ENCODE data around the gene CSNK2B. TPM values are rescaled to one million over a fixed set of nuclear protein-coding genes. Genes with fewer than 3 reads are reported as not detected.

CSNK2B gene
- total RNA-seq, 4 donors from 2014 or later = 132 to 188 (median 153) TPM

GRCh38 chr6:31676322-31676903, 10.5 kb downstream of the CSNK2B start:
- no peak for DNase-seq (ENCODE audit: extremely low spot score)
- Histone ChIP-seq H3K27me3 (no peaks in the 10 kb centered on the region), H3K9me3 (no peaks in the 10 kb centered on the region), H3K27ac (replicated peaks in 1 of 4) (no peak overlapping the region), H3K4me3 (no peak overlapping the region), H3K4me1 (peaks cover 12 to 16% (median 14%) of the 10 kb centered on the region in 4 donors), H3K36me3 (peaks cover 10 to 28% (median 26%) of the 10 kb centered on the region in 4 donors)
- TF ChIP-seq POLR2AphosphoS5 (IDR thresholded peaks at IDR 0.05) (no peak), EP300 (IDR thresholded peaks at IDR 0.05) (no peak), POLR2A (IDR thresholded peaks at IDR 0.05; ENCODE audit: low read depth) (no peak)
- TF ChIP-seq, protein P1, sequence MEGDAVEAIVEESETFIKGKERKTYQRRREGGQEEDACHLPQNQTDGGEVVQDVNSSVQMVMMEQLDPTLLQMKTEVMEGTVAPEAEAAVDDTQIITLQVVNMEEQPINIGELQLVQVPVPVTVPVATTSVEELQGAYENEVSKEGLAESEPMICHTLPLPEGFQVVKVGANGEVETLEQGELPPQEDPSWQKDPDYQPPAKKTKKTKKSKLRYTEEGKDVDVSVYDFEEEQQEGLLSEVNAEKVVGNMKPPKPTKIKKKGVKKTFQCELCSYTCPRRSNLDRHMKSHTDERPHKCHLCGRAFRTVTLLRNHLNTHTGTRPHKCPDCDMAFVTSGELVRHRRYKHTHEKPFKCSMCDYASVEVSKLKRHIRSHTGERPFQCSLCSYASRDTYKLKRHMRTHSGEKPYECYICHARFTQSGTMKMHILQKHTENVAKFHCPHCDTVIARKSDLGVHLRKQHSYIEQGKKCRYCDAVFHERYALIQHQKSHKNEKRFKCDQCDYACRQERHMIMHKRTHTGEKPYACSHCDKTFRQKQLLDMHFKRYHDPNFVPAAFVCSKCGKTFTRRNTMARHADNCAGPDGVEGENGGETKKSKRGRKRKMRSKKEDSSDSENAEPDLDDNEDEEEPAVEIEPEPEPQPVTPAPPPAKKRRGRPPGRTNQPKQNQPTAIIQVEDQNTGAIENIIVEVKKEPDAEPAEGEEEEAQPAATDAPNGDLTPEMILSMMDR (IDR thresholded peaks at IDR 0.05) = no peak
- intact Hi-C loops (cut with DNase I) = no loop called here
- 77% methylated on average over 4 of the region's 4 CpGs for WGBS

GRCh38 chr6:31676904-31677303, 11.0 kb downstream of the CSNK2B start:
- TF ChIP-seq, protein P1 (IDR thresholded peaks at IDR 0.05) = no peak
- no peak for TF ChIP-seq POLR2A (IDR thresholded peaks at IDR 0.05; ENCODE audit: low read depth)
- TF ChIP-seq POLR2AphosphoS5 (IDR thresholded peaks at IDR 0.05) = no peak
- no peak for TF ChIP-seq EP300 (IDR thresholded peaks at IDR 0.05)
- no peaks in the 10 kb centered on the region for H3K27me3 ChIP-seq
- 64% methylated on average over 6 of the region's 6 CpGs for WGBS
- intact Hi-C loops (cut with DNase I) = no loop called here
- no peak overlapping the region for H3K4me3 ChIP-seq
- peaks cover 5 to 23% (median 21%) of the 10 kb centered on the region in 4 donors for H3K36me3 ChIP-seq
- H3K27ac ChIP-seq (replicated peaks in 1 of 4) = no peak overlapping the region
- H3K9me3 ChIP-seq = no peaks in the 10 kb centered on the region
- peaks cover 12 to 21% (median 19%) of the 10 kb centered on the region in 4 donors for H3K4me1 ChIP-seq
- DNase-seq (ENCODE audit: extremely low spot score) = no peak

DNA sequence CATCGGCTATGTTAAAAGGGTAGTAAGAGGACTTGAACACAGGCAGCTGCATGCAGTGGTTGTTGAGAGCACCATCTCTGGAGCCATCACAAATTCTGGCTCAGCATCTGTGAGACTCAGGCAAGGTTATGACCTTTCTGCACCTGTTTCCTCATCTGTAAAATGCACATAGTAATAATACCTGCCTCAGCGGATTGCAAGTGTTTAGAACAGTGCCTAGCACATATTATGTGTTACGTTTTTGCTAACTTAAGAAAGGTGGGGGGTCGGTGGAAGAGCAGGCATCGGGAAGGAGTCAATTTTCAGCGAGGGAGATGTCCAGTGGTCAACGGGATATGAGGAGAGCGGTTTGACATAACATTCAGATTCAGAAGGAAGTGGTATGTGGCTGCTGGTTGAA, 12.1 kb downstream of the CSNK2B start:
- Histone ChIP-seq H3K27ac (replicated peaks in 1 of 4) (no peak overlapping the region), H3K9me3 (no peaks in the 10 kb centered on the region), H3K4me1 (peaks cover 12 to 27% (median 22%) of the 10 kb centered on the region in 4 donors), H3K4me3 (no peak overlapping the region), H3K36me3 (peaks cover 0 to 13% (median 11%) of the 10 kb centered on the region in 4 donors), H3K27me3 (no peaks in the 10 kb centered on the region)
- TF ChIP-seq, protein P1 (IDR thresholded peaks at IDR 0.05) = no peak
- TF ChIP-seq POLR2AphosphoS5 (IDR thresholded peaks at IDR 0.05) = no peak
- no peak for TF ChIP-seq POLR2A (IDR thresholded peaks at IDR 0.05; ENCODE audit: low read depth)
- TF ChIP-seq EP300 (IDR thresholded peaks at IDR 0.05) = no peak
- intact Hi-C loops (cut with DNase I) = no loop called here
- DNase-seq (ENCODE audit: extremely low spot score) = no peak
- WGBS = 78% methylated on average over 8 of the region's 8 CpGs

GRCh38 chr6:31680226-31681134, 14.6 kb downstream of the CSNK2B start, which contains the start of gene LY6G5C:
Gene LY6G5C (minus strand): TSS chr6:31681067. CDS start chr6:31680373, 694 bp downstream.
- TF ChIP-seq, protein P1 (IDR thresholded peaks at IDR 0.05) = peak; percentile 70 to 91 (median 77)
- TF ChIP-seq POLR2A (IDR thresholded peaks at IDR 0.05; ENCODE audit: low read depth) = no peak
- peak; percentile 50 to 67 for TF ChIP-seq POLR2AphosphoS5 (IDR thresholded peaks at IDR 0.05)
- no peak for TF ChIP-seq EP300 (IDR thresholded peaks at IDR 0.05)
- H3K4me3 ChIP-seq = peak within 1 kb of the TSS; percentile 52 to 65 (median 58)
- peak; percentile 96 for DNase-seq (ENCODE audit: extremely low spot score)
- no peaks in the 10 kb centered on the region for H3K9me3 ChIP-seq
- H3K36me3 ChIP-seq = peaks cover 0 to 14% (median 1%) of the 10 kb centered on the region in 4 donors
- no peaks in the 10 kb centered on the region for H3K27me3 ChIP-seq
- intact Hi-C loops (cut with DNase I) = loop anchor here (2.0 to 10.0 kb wide), 3 partner anchors 88 to 184 kb away; partner anchors contain the start of gene NEU1
- 11% methylated on average over 17 of the region's 17 CpGs for WGBS
- peaks cover 12 to 33% (median 30%) of the 10 kb centered on the region in 4 donors for H3K4me1 ChIP-seq
- peak within 1 kb of the TSS; percentile 68 to 84 (median 80) for H3K27ac ChIP-seq (replicated peaks in 1 of 4)
